ENCODE data around the gene AFF1.

GRCh38 chr4:87042986-87043820 is 108.4 kb downstream of the AFF1 start:
- TF ChIP-seq CTCF (conservative IDR thresholded peaks at IDR 0.05 in 1 of 2, IDR thresholded peaks at IDR 0.05 in 1 of 2; ENCODE audit: low read depth in 1 of 2, low read length in 2 of 2) (no peak), EZH2 (IDR thresholded peaks at IDR 0.05; ENCODE audit: low read length, missing control alignments) (no peak)
